ENCODE measurements around the gene UNK.

UNK gene

GRCh38 chr17:75803883-75804282 lies 19.3 kb downstream of the UNK start:
- POLR2A ChIA-PET = interaction anchor here (1.5 kb wide), 1 partner anchor 14 kb away, joined by 3 read pairs; no protein-coding TSS in a partner anchor
- TF ChIP-seq CTCF (IDR thresholded peaks at IDR 0.05; ENCODE audit: insufficient read depth, low read length, missing control alignments) = no peak
- H3K4me3 ChIP-seq (ENCODE audit: low read depth, low read length) = no peak overlapping the region
- CTCF ChIA-PET = interaction anchor here (0.8 to 10.4 kb wide), 9 partner anchors 10 to 101 kb away, joined by 3 to 72 read pairs (median 3); partner anchors contain the start of gene MRPL38
- DNase-seq (ENCODE audit: low read depth, low spot score) = no peak

- POLR2A ChIA-PET = interaction anchor here (0.7 kb wide), 1 partner anchor 27 kb away, joined by 3 read pairs; no protein-coding TSS in a partner anchor
- CTCF ChIA-PET = interaction anchor here (0.9 to 3.3 kb wide), 4 partner anchors 21 to 42 kb away, joined by 3 to 11 read pairs (median 3); partner anchors contain the start of gene GALK1
- no peak overlapping the region for H3K4me3 ChIP-seq (ENCODE audit: low read depth, low read length)
- TF ChIP-seq CTCF (IDR thresholded peaks at IDR 0.05; ENCODE audit: insufficient read depth, low read length, missing control alignments) = no peak
- no peak for DNase-seq (ENCODE audit: low read depth, low spot score)
These were observed 22.4 kb downstream of the UNK start for GRCh38 chr17:75806822-75807500.

GRCh38 chr17:75807861-75808260 lies 23.3 kb downstream of the UNK start:
- TF ChIP-seq CTCF (IDR thresholded peaks at IDR 0.05; ENCODE audit: insufficient read depth, low read length, missing control alignments) = no peak
- DNase-seq (ENCODE audit: low read depth, low spot score) = no peak
- ChIA-PET POLR2A (no interaction called here), CTCF (interaction anchor here (0.9 to 3.3 kb wide), 4 partner anchors 22 to 175 kb away, joined by 3 to 11 read pairs (median 3); partner anchors contain the start of gene GALK1)
- H3K4me3 ChIP-seq (ENCODE audit: low read depth, low read length) = no peak overlapping the region

- no peak for DNase-seq (ENCODE audit: low read depth, low spot score)
- no peak overlapping the region for H3K4me3 ChIP-seq (ENCODE audit: low read depth, low read length)
- ChIA-PET CTCF (interaction anchor here (0.6 to 3.3 kb wide), 3 partner anchors 24 to 176 kb away, joined by 3 to 11 read pairs (median 3); no protein-coding TSS in a partner anchor), POLR2A (interaction anchor here (1.0 kb wide), 1 partner anchor 29 kb away, joined by 5 read pairs; a partner anchor contains a TSS)
- no peak for TF ChIP-seq CTCF (IDR thresholded peaks at IDR 0.05; ENCODE audit: insufficient read depth, low read length, missing control alignments)
These were observed 23.9 kb downstream of the UNK start for GRCh38 chr17:75808549-75808904.

- CTCF ChIA-PET = interaction anchor here (0.6 to 3.3 kb wide), 2 partner anchors 24 to 26 kb away, joined by 3 to 11 read pairs; no protein-coding TSS in a partner anchor
- POLR2A ChIA-PET = interaction anchor here (1.0 kb wide), 1 partner anchor 29 kb away, joined by 5 read pairs; a partner anchor contains a TSS
- H3K4me3 ChIP-seq (ENCODE audit: low read depth, low read length) = no peak overlapping the region
- DNase-seq (ENCODE audit: low read depth, low spot score) = no peak
- no peak for TF ChIP-seq CTCF (IDR thresholded peaks at IDR 0.05; ENCODE audit: insufficient read depth, low read length, missing control alignments)
These were observed 24.5 kb downstream of the UNK start for GRCh38 chr17:75808905-75809621.
